GM06990 (cell line): Measurements from ENCODE around the gene COL5A2.

Experiments
- DNase-seq: peaks from one replicate; pipeline ENCODE4 v3.0.0-alpha.2; 2011; ENCODE audit not compliant: insufficient read length; ENCODE audit errors: extremely low read depth
- H3K27me3 ChIP-seq: replicated peaks from 2 replicates; pipeline ENCODE4 v1.6.0; 2011; ENCODE audit warnings: low read length; ENCODE audit not compliant: control insufficient read depth, insufficient read depth
- H3K36me3 ChIP-seq: 2 replicates; pipeline ENCODE4 v1.5.1; 2011; ENCODE audit warnings: low read length; ENCODE audit not compliant: control insufficient read depth, insufficient read depth
- H3K4me3 ChIP-seq: replicated peaks from 2 replicates; pipeline ENCODE4 v1.5.1; 2011; ENCODE audit warnings: low read depth, mild to moderate bottlenecking, control low read depth, low read length
- TF ChIP-seq, protein P1 (sequence below): IDR thresholded peaks from 2 replicates; pipeline ENCODE4 v1.5.1; 2011; ENCODE audit warnings: low read length, control low read depth, mild to moderate bottlenecking, inconsistent platforms; ENCODE audit not compliant: insufficient read depth, poor library complexity, severe bottlenecking

The COL5A2 gene

DNA sequence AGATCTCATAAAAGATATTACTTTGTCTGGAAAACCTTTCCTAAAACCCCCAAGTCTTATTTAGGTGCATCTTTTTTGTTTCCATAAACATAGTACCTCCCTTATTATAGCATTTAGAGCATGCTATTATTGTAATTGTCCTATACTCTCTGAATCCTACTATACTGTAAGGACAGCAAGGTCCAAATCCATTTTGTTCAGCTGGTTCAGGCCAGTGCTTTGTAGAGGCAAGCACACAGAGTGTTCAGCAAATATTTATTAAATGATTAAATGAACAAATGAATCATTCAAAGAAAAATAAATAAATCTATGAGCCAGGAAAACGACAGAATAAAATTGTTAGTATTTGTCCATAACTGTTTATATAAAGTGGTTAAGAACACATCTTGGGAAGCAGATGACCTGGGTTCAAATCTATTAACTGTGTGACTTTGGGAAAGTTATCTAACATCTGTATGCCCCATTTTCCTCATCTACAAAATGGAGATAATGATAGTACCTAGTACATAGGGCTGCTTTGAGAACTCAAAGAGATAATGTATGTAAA lies 119.4 kb downstream of the COL5A2 start:
- no peaks in the 10 kb centered on the region for H3K36me3 ChIP-seq
- no peak for DNase-seq
- no peaks in the 10 kb centered on the region for H3K27me3 ChIP-seq
- TF ChIP-seq, protein P1, sequence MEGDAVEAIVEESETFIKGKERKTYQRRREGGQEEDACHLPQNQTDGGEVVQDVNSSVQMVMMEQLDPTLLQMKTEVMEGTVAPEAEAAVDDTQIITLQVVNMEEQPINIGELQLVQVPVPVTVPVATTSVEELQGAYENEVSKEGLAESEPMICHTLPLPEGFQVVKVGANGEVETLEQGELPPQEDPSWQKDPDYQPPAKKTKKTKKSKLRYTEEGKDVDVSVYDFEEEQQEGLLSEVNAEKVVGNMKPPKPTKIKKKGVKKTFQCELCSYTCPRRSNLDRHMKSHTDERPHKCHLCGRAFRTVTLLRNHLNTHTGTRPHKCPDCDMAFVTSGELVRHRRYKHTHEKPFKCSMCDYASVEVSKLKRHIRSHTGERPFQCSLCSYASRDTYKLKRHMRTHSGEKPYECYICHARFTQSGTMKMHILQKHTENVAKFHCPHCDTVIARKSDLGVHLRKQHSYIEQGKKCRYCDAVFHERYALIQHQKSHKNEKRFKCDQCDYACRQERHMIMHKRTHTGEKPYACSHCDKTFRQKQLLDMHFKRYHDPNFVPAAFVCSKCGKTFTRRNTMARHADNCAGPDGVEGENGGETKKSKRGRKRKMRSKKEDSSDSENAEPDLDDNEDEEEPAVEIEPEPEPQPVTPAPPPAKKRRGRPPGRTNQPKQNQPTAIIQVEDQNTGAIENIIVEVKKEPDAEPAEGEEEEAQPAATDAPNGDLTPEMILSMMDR, result no peak
- H3K4me3 ChIP-seq, result no peak overlapping the region

GRCh38 chr2:189057316-189057715 lies 122.2 kb downstream of the COL5A2 start:
- Histone ChIP-seq H3K36me3 (no peaks in the 10 kb centered on the region; the same call in 1 of the 2 replicates), H3K4me3 (no peak overlapping the region), H3K27me3 (no peaks in the 10 kb centered on the region)
- no peak for DNase-seq
- TF ChIP-seq, protein P1, result no peak

- Histone ChIP-seq H3K27me3 (no peaks in the 10 kb centered on the region), H3K36me3 (no peaks in the 10 kb centered on the region; the same call in 1 of the 2 replicates), H3K4me3 (no peak overlapping the region)
- no peak for DNase-seq
- TF ChIP-seq, protein P1, result no peak
Observed at GRCh38 chr2:189056200-189057106, 123.1 kb downstream of the COL5A2 start.

DNA sequence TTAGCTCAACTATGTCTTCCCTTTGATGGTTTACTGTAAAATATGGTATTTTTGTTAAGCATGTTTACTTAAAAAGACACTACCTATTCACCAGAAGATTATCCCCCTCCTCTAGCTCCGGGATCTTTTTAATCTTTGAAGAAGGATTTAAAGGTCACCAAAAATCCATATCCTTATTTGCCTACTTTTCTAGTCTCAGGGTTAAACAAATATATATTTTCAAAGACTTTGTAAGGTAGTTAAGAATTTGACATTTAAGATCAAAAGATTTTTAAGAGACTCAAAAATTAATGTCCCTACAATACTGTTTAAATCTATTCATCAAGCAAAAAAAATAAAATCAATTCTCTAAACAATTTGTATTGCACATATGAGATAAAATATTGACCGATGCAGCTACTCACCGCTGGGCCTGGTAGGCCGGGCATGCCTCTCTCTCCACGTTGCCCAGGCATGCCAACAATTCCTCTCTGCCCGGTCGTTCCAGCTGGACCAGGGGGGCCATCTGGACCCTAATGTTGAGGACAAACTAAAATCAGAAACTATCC lies 129.3 kb downstream of the COL5A2 start:
- no peak for DNase-seq
- Histone ChIP-seq H3K27me3 (no peaks in the 10 kb centered on the region), H3K36me3 (no peaks in the 10 kb centered on the region; the same call in 1 of the 2 replicates), H3K4me3 (no peak overlapping the region)
- TF ChIP-seq, protein P1, result no peak

DNA sequence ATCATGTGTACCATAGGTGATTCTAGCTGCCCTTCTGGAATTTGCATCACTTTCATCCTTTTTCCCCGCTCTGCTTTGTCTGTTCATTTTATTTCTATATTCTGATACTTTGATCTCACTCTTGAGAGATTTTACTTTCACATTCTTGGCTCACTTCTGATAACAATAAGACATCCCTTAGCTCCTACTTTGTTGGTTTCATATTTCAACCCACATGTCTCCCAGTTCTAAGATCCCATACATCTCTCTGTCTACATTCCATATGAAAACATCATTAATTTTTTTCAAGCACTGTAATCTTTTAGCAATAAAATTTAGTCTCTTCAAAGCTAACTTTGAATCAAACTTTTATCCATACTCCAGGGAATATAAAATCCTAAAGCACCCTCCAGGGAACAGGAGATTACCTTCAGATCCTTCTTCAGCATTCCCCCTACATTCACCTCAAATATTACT lies 129.8 kb downstream of the COL5A2 start:
- Histone ChIP-seq H3K36me3 (no peaks in the 10 kb centered on the region; the same call in 1 of the 2 replicates), H3K4me3 (no peak overlapping the region), H3K27me3 (no peaks in the 10 kb centered on the region)
- TF ChIP-seq, protein P1, result no peak
- DNase-seq, result no peak
